Muscle layer of duodenum (tissue), 2 donors: ENCODE data around the gene DPEP1.

Experiments
- H3K27ac ChIP-seq: one replicate; pipeline ENCODE4 v1.7.0; 2013; ENCODE audit warnings: mild to moderate bottlenecking, low read length
- H3K27me3 ChIP-seq: one replicate; pipeline ENCODE4 v1.7.0; 2013; ENCODE audit warnings: low read depth, mild to moderate bottlenecking, control low read depth, low read length
- H3K36me3 ChIP-seq, 2 donors: one replicate each; pipeline ENCODE4 v1.7.0; 2013; ENCODE audit warnings: low read length in 2 of 2, control low read depth in 1 of 2, mild to moderate bottlenecking in 1 of 2; ENCODE audit not compliant: insufficient read depth in 2 of 2, control insufficient read depth in 1 of 2
- H3K4me1 ChIP-seq, 2 donors: one replicate each; pipeline ENCODE4 v1.7.0; 2013; ENCODE audit warnings: low read length in 2 of 2, mild to moderate bottlenecking in 2 of 2, control low read depth in 1 of 2, moderate library complexity in 1 of 2; ENCODE audit not compliant: insufficient read depth in 2 of 2, control insufficient read depth in 1 of 2
- H3K4me3 ChIP-seq, 2 donors: one replicate each; pipeline ENCODE4 v1.7.0; 2013; ENCODE audit warnings: low read length in 2 of 2, low read depth in 1 of 2, mild to moderate bottlenecking in 1 of 2
- H3K9me3 ChIP-seq, 2 donors: one replicate each; pipeline ENCODE4 v1.7.0; 2013; ENCODE audit warnings: low read length in 2 of 2, control low read depth in 1 of 2, mild to moderate bottlenecking in 1 of 2; ENCODE audit not compliant: control insufficient read depth in 1 of 2
- donor health status: healthy.

Gene DPEP1

DNA sequence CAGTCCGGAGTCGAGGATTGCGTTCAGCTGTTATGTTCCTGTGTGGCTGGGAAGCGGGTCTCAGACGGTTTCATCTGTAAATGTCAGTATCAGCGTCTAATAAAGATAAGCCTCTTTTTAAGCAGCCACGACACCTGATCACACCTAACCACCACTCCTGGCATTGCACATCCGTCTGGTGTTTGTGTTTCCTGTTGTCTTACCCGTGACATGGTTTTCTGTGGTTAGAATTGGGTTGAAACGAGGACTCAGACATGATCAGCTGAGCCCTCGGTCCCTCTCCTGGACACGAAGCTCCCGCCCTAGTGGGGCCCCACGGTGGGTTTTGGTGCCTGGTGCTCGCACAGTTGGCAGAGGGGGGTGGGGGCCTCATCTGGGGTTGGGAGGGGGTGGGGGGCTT, 19.6 kb upstream of the DPEP1 start:
- H3K4me1 ChIP-seq, result no peaks in the 10 kb centered on the region
- H3K27ac ChIP-seq, result no peak overlapping the region
- no peaks in the 10 kb centered on the region for H3K27me3 ChIP-seq
- no peaks in the 10 kb centered on the region for H3K36me3 ChIP-seq
- H3K9me3 ChIP-seq, result no peaks in the 10 kb centered on the region
- no peak overlapping the region for H3K4me3 ChIP-seq

GRCh38 chr16:89595330-89596060, 17.9 kb upstream of the DPEP1 start:
- Histone ChIP-seq H3K36me3 (no peaks in the 10 kb centered on the region), H3K27me3 (no peaks in the 10 kb centered on the region), H3K4me3 (no peak overlapping the region), H3K9me3 (no peaks in the 10 kb centered on the region), H3K4me1 (no peaks in the 10 kb centered on the region), H3K27ac (no peak overlapping the region)

DNA sequence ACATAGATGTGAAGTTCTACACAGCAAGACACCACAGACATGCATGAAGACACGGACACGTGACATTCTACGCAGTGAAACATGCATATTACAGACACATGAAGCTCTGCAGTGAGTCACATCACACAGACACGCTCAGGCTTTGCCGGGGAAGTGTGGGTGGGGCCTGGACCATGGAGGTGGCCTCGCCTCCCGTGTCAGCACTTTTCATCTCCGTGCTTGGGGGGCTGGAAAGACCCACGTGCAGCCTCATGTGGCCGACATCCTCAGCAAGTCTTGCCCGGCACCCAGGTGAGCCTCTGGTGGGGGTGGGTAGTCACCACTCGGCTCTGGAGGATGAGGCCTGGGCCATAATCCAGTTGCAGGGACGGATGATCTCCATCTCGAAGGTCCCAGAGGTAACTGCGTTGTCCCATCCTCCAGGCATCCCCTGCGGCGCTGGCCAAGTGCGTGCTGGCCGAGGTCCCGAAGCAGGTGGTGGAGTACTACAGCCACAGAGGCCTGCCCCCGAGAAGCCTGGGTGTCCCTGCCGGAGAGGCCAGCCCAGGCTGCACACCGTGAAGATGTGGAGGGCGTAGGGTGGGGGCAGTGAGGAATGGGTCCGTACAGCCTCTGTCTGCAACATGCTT, 17.3 kb upstream of the DPEP1 start:
- Histone ChIP-seq H3K9me3 (no peaks in the 10 kb centered on the region), H3K36me3 (no peaks in the 10 kb centered on the region), H3K27me3 (no peaks in the 10 kb centered on the region), H3K4me3 (no peak overlapping the region), H3K4me1 (no peaks in the 10 kb centered on the region), H3K27ac (no peak overlapping the region)

GRCh38 chr16:89596957-89597649, 16.3 kb upstream of the DPEP1 start:
- no peak overlapping the region for H3K4me3 ChIP-seq
- no peaks in the 10 kb centered on the region for H3K9me3 ChIP-seq
- no peaks in the 10 kb centered on the region for H3K4me1 ChIP-seq
- no peak overlapping the region for H3K27ac ChIP-seq
- H3K27me3 ChIP-seq, result no peaks in the 10 kb centered on the region
- no peaks in the 10 kb centered on the region for H3K36me3 ChIP-seq

- Histone ChIP-seq H3K4me1 (peaks cover 0 to 5% of the 10 kb centered on the region in 2 donors), H3K27ac (no peak overlapping the region)
Observed at GRCh38 chr16:89598199-89598598, 15.2 kb upstream of the DPEP1 start.

GRCh38 chr16:89599451-89599858, 14.0 kb upstream of the DPEP1 start:
- H3K27ac ChIP-seq, result no peak overlapping the region
- no peaks in the 10 kb centered on the region for H3K36me3 ChIP-seq
- H3K27me3 ChIP-seq, result no peaks in the 10 kb centered on the region
- H3K4me3 ChIP-seq, result no peak overlapping the region
- H3K4me1 ChIP-seq, result peaks cover 0 to 5% of the 10 kb centered on the region in 2 donors
- no peaks in the 10 kb centered on the region for H3K9me3 ChIP-seq

More at GRCh38 chr16:89598199-89598598, 15.2 kb upstream of the DPEP1 start:
- H3K4me3 ChIP-seq, result no peak overlapping the region
- no peaks in the 10 kb centered on the region for H3K9me3 ChIP-seq
- no peaks in the 10 kb centered on the region for H3K36me3 ChIP-seq
- no peaks in the 10 kb centered on the region for H3K27me3 ChIP-seq

GRCh38 chr16:89599902-89600301, 13.5 kb upstream of the DPEP1 start:
- Histone ChIP-seq H3K27ac (no peak overlapping the region), H3K4me3 (no peak overlapping the region), H3K4me1 (peaks cover 0 to 5% of the 10 kb centered on the region in 2 donors), H3K9me3 (no peaks in the 10 kb centered on the region), H3K27me3 (no peaks in the 10 kb centered on the region), H3K36me3 (no peaks in the 10 kb centered on the region)

DNA sequence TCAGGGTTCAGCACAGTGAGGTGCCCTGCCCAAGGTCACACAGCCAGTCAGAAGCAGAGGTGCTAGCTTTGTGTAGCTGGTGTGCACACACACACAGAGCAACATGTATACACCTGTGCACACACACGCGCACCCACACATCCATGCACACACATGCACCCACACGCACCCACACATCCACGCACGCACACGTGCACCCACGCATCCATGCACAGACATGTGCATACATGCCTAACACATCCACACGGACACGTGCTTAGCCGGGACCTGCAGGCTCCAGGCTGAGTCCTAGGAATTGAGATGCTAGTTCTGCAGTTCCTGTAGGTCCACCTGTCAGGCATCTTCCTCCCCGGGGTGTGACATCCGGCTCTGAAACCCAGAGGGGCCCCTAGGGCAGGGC, 13.0 kb upstream of the DPEP1 start:
- Histone ChIP-seq H3K9me3 (no peaks in the 10 kb centered on the region), H3K36me3 (no peaks in the 10 kb centered on the region), H3K4me3 (no peak overlapping the region), H3K27ac (no peak overlapping the region), H3K4me1 (peaks cover 0 to 5% of the 10 kb centered on the region in 2 donors), H3K27me3 (no peaks in the 10 kb centered on the region)

GRCh38 chr16:89600956-89601355, 12.5 kb upstream of the DPEP1 start:
- Histone ChIP-seq H3K27me3 (no peaks in the 10 kb centered on the region), H3K4me1 (peaks cover 0 to 5% of the 10 kb centered on the region in 2 donors), H3K9me3 (no peaks in the 10 kb centered on the region), H3K36me3 (no peaks in the 10 kb centered on the region), H3K27ac (no peak overlapping the region), H3K4me3 (no peak overlapping the region)

GRCh38 chr16:89601906-89602272, 11.6 kb upstream of the DPEP1 start:
- Histone ChIP-seq H3K27ac (no peak overlapping the region), H3K36me3 (no peaks in the 10 kb centered on the region), H3K4me3 (no peak overlapping the region), H3K4me1 (peaks cover 0 to 5% of the 10 kb centered on the region in 2 donors), H3K9me3 (no peaks in the 10 kb centered on the region), H3K27me3 (no peaks in the 10 kb centered on the region)

DNA sequence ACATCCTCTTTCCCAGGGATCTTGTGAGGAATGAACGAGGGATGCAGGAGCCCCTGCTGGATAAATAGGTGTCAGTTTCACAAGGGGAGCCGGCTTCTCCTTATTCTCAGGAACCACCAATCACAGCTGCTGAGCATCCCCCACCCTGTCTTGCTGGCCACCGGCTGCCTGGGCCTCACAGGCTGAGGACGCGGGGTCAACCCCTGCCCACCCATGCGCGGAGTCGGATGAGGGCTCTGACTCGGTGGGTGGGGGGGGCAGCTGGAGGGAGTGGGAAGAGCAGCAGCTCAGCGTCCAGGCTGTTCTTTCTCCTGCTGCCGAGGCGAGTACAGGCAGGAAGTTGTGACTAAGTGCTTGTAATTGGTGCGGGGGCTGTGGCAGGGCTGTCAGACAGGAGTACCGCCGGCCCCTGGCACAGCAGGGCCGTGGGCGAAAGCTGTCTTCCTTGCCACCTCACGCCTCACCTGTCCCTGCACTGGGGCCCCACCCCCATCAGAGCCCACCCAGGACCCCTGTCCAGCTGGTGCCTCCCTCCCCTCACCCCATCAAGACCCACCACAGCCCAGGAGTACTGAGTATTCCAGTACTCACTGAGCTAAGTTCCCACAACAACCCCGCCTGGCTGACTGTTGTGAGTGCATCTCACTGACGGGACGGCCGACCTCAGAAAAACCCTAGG, 11.0 kb upstream of the DPEP1 start:
- Histone ChIP-seq H3K4me1 (peaks cover 0 to 5% of the 10 kb centered on the region in 2 donors), H3K27me3 (no peaks in the 10 kb centered on the region), H3K27ac (no peak overlapping the region), H3K4me3 (no peak overlapping the region), H3K36me3 (no peaks in the 10 kb centered on the region), H3K9me3 (no peaks in the 10 kb centered on the region)
